Amniotic stem cell (primary cell): Measurements from ENCODE around the gene TRAPPC2L.
"Not testable (repeated sequence)": the region's sequence is repeated elsewhere in the genome, so short reads cannot be mapped to it uniquely, and the experiment has no call there.

Experiments
- DNase-seq: peaks from one replicate; lab custom pipeline; 2025; lab: John Stamatoyannopoulos, UW

Gene TRAPPC2L

GRCh38 chr16:88877564-88878289 is 20.8 kb downstream of the TRAPPC2L start:
- DNase-seq: no peak

GRCh38 chr16:88878356-88878755 is 21.4 kb downstream of the TRAPPC2L start:
- no peak for DNase-seq

GRCh38 chr16:88878967-88879787 is 22.2 kb downstream of the TRAPPC2L start:
- DNase-seq: no peak

- no peak for DNase-seq
Measured at GRCh38 chr16:88879788-88880055, 22.8 kb downstream of the TRAPPC2L start.

- no peak for DNase-seq
Measured at GRCh38 chr16:88880226-88881006, 23.5 kb downstream of the TRAPPC2L start.

DNA sequence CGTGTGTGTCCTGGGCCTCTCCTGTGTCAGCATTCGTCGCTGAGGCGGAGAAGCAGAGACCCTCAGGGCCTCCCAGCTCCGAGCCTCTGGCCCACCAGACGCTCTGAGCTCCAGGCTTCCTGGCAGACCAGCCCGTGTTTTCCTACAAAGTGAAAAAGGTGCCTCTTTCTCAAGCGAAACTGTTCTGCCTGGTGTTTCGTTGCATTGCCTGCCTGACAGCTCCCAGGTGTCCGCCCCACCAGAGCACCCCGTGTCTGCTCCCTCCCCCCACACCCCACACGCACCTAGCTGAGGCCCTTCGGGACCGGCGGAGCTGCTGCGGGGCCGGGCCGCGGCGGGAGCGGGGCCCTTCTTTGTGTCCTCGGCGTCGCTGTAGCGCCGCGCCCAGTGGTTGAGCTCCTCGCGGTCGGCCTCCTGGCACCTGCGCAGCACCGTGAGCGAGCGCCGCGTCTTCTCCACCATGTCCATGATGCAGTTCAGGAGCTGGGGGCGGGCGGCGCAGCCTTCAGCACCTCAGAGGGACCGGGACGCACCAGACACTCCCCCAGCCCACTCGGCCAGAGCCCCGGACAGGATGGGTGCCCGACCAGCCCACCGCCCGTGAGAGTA is 24.2 kb downstream of the TRAPPC2L start:
- DNase-seq: no peak

GRCh38 chr16:88881675-88882357 is 24.9 kb downstream of the TRAPPC2L start:
- DNase-seq: no peak

GRCh38 chr16:88882358-88883030 is 25.6 kb downstream of the TRAPPC2L start:
- DNase-seq: no peak

- no peak for DNase-seq
Measured at GRCh38 chr16:88883117-88883895, 26.4 kb downstream of the TRAPPC2L start.

GRCh38 chr16:88883946-88884345 is 27.0 kb downstream of the TRAPPC2L start:
- no peak for DNase-seq

- DNase-seq: no peak
Measured at GRCh38 chr16:88884569-88885271, 27.8 kb downstream of the TRAPPC2L start.

DNA sequence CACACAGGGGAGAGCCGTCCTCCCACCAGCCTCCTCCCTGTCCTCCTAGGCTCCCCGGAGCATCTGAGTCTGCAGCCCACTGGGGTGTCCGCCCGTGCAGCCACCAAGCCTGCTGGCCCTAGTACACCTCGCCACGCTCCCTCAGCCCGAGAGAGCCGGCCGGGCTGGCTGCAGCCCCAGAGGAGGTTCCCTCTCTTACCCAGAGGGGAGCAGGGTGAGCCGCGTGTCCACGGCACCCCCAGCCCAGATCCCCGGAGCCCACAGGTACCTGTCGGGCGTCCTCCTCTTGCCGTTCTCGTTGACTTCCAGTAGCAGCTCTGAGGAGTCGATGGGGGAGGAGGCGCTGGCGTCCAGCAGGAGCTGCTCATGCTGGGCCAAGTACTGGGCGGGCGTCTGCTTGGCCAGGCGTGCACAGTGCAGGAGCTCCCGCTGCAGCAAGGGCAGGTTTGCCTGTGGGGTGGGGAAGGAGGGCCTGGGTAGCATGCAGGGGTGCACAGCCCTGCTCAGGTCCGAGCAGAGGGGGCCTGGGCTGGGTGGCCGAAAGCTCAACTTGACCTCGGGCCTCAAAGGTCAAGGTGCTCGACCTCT is 28.9 kb downstream of the TRAPPC2L start:
- DNase-seq: no peak

GRCh38 chr16:88886420-88886844 is 29.5 kb downstream of the TRAPPC2L start:
- no peak for DNase-seq

DNA sequence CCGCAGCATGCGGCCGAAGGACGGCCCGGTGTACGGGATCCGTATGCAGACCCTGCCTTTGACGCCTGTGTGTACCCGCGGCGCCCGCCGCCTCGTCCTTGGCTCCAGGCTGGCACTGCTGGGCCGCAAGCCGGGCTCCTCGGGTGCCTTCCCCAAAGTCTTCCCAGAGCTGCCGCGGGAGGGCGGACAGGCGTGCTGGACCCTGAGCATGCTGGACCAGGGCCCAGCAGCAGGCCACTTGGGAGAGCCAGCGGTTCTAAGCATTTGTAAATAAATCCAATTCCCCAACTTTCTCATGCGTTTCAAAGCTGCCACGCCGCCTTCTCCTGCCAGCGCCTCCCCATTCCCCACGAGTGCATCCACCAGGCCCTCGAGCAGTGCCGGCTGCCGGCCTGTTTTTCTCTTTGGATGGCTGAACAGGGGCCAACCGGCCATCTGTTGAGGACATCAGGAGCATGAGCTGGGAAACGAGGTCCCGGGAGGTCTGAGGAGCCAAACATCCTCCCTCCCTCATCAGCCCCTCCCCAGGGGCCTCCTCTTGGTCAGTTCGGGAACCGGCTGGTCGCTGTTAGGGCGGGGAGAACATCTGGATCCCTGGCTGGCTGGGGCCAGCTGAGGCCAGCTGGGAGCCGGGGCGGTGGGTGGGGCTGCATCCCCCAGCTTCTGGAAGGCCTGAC is 30.1 kb downstream of the TRAPPC2L start:
- no peak for DNase-seq

DNA sequence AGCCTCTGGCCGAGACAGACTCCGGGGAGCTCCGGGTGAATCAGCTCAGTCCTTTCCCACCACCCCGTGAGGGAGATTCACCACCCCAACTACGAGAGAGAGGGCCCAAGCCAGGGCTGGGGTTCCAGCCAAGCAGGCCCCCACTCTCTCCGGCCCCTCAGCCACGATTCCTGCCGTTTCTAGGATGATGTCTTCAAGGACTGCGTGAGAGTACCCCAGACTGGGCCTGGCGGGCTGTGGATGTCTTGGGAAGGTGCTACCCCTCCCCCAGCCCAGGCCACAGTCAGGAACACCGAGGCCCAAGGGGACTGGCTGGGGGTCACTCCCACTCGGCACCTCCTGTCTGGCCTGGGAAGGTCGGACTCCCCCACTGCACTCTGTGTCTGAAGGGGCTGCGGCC is 31.1 kb downstream of the TRAPPC2L start:
- DNase-seq: no peak

- no peak for DNase-seq
Measured at GRCh38 chr16:88888461-88889387, 31.8 kb downstream of the TRAPPC2L start.

- DNase-seq: not testable (repeated sequence)
Measured at GRCh38 chr16:88889702-88890352, 32.9 kb downstream of the TRAPPC2L start.
